HG03060 (cell line): ENCODE data around the gene ABHD12.
"Not testable (repeated sequence)": the region's sequence is repeated elsewhere in the genome, so short reads cannot be mapped to it uniquely, and the experiment has no call there.

ENCODE experiments used
- ATAC-seq: cut with Tn5 transposase; IDR thresholded peaks from one replicate; pipeline ENCODE4 v1.9.1; 2021; ENCODE audit warnings: low read depth, moderate number of reproducible peaks; ENCODE audit not compliant: unreplicated experiment

ABHD12 gene

GRCh38 chr20:25390538-25391528, at the start of gene ABHD12:
Gene ABHD12, minus strand, starts transcription at chr20:25390835. Its CDS starts 132 bp downstream, at chr20:25390703.
- peak; percentile 79 for ATAC-seq

GRCh38 chr20:25439328-25439727, 48.7 kb upstream of the ABHD12 start:
- ATAC-seq, result no peak

GRCh38 chr20:25437153-25437581, 46.5 kb upstream of the ABHD12 start:
- no peak for ATAC-seq

GRCh38 chr20:25424536-25424935, 33.9 kb upstream of the ABHD12 start:
- no peak for ATAC-seq

GRCh38 chr20:25422032-25422431, 31.4 kb upstream of the ABHD12 start:
- ATAC-seq, result no peak

GRCh38 chr20:25421102-25421501, 30.5 kb upstream of the ABHD12 start:
- no peak for ATAC-seq

- no peak for ATAC-seq
Observed at GRCh38 chr20:25418776-25419175, 28.1 kb upstream of the ABHD12 start.

GRCh38 chr20:25408890-25409289, 18.3 kb upstream of the ABHD12 start:
- no peak for ATAC-seq

- no peak for ATAC-seq
Observed at GRCh38 chr20:25408170-25408547, 17.5 kb upstream of the ABHD12 start.

GRCh38 chr20:25407311-25408169, 16.9 kb upstream of the ABHD12 start, which contains the start of gene GINS1:
Gene GINS1, plus strand, starts transcription at chr20:25407673. Its CDS starts 148 bp downstream, at chr20:25407821.
- peak; percentile 71 for ATAC-seq

GRCh38 chr20:25402583-25402982, 11.9 kb upstream of the ABHD12 start:
- no peak for ATAC-seq

- ATAC-seq, result not testable (repeated sequence)
Observed at GRCh38 chr20:25400291-25400732, 9.7 kb upstream of the ABHD12 start.

GRCh38 chr20:25399037-25399430, 8.4 kb upstream of the ABHD12 start:
- ATAC-seq, result no peak

GRCh38 chr20:25398376-25399036, 7.9 kb upstream of the ABHD12 start:
- ATAC-seq, result no peak

GRCh38 chr20:25397821-25398220, 7.2 kb upstream of the ABHD12 start:
- ATAC-seq, result no peak

- ATAC-seq, result no peak
Observed at GRCh38 chr20:25397096-25397495, 6.5 kb upstream of the ABHD12 start.

- no peak for ATAC-seq
Observed at GRCh38 chr20:25394996-25395395, 4.4 kb upstream of the ABHD12 start.

GRCh38 chr20:25394276-25394675, 3.6 kb upstream of the ABHD12 start:
- ATAC-seq, result no peak

GRCh38 chr20:25389858-25390537, 637 bp downstream of the ABHD12 start:
- peak; percentile 11 for ATAC-seq

- no peak for ATAC-seq
Observed at GRCh38 chr20:25389401-25389857, 1.2 kb downstream of the ABHD12 start.
